Trophoblast cell (in vitro differentiated cells and primary cell): ENCODE data around the gene CLASRP.

Experiments used
- DNase-seq, 2 donors: peaks; one replicate each; pipeline ENCODE4 v3.0.0-alpha.2; 2016
- H2AFZ ChIP-seq: 2 replicates; pipeline ENCODE4 v1.6.1; 2013; ENCODE audit warnings: low read length, moderate library complexity, mild to moderate bottlenecking; ENCODE audit not compliant: insufficient read depth, poor library complexity
- H2AK5ac ChIP-seq: 2 replicates; pipeline ENCODE4 v1.6.1; 2013; ENCODE audit warnings: mild to moderate bottlenecking, low read length
- H2BK120ac ChIP-seq: 2 replicates; pipeline ENCODE4 v1.6.1; 2013; ENCODE audit warnings: low read length, mild to moderate bottlenecking, moderate library complexity; ENCODE audit not compliant: insufficient read depth, poor library complexity
- H2BK12ac ChIP-seq: 2 replicates; pipeline ENCODE4 v1.6.1; 2013; ENCODE audit warnings: mild to moderate bottlenecking, low read length, moderate library complexity
- H2BK5ac ChIP-seq: 2 replicates; pipeline ENCODE4 v1.6.1; 2013; ENCODE audit warnings: low read length, low read depth, moderate library complexity, mild to moderate bottlenecking; ENCODE audit not compliant: poor library complexity
- H3K14ac ChIP-seq: 2 replicates; pipeline ENCODE4 v1.6.1; 2013; ENCODE audit warnings: mild to moderate bottlenecking, low read length
- H3K18ac ChIP-seq: 2 replicates; pipeline ENCODE4 v1.6.1; 2013; ENCODE audit warnings: mild to moderate bottlenecking, low read length
- H3K23ac ChIP-seq: 2 replicates; pipeline ENCODE4 v1.6.1; 2013; ENCODE audit warnings: low read length
- H3K27ac ChIP-seq: 2 replicates; pipeline ENCODE4 v1.5.1; 2013; ENCODE audit warnings: low read depth, mild to moderate bottlenecking, inconsistent platforms, low read length, moderate library complexity
- H3K27me3 ChIP-seq: 2 replicates; pipeline ENCODE4 v1.6.1; 2013; ENCODE audit warnings: inconsistent platforms, mild to moderate bottlenecking, low read length, moderate library complexity; ENCODE audit not compliant: insufficient read depth
- H3K36me3 ChIP-seq, 2 experiments: 1 replicate in 1 of 2; 2 replicates in 1 of 2; pipeline ENCODE4 v1.6.1; 2013; ENCODE audit warnings: low read length in 2 of 2, mild to moderate bottlenecking in 2 of 2, moderate library complexity in 1 of 2; ENCODE audit not compliant: insufficient read depth in 2 of 2, control insufficient read depth in 1 of 2
- H3K4ac ChIP-seq: 2 replicates; pipeline ENCODE4 v1.6.1; 2013; ENCODE audit warnings: low read depth, mild to moderate bottlenecking, low read length, moderate library complexity
- H3K4me1 ChIP-seq, 2 experiments: 1 replicate in 1 of 2; 2 replicates in 1 of 2; pipeline ENCODE4 v1.6.1; 2013; ENCODE audit warnings: low read length in 2 of 2, mild to moderate bottlenecking in 2 of 2, moderate library complexity in 1 of 2; ENCODE audit not compliant: insufficient read depth in 2 of 2, control insufficient read depth in 1 of 2
- H3K4me2 ChIP-seq: 2 replicates; pipeline ENCODE4 v1.6.1; 2013; ENCODE audit warnings: inconsistent platforms, mild to moderate bottlenecking, low read length, moderate library complexity
- H3K4me3 ChIP-seq: 2 replicates; pipeline ENCODE4 v1.5.1; 2013; ENCODE audit warnings: mild to moderate bottlenecking, low read depth, low read length, inconsistent platforms
- H3K79me1 ChIP-seq: one replicate; pipeline ENCODE4 v1.6.1; 2013; ENCODE audit warnings: low read length
- H3K79me2 ChIP-seq: 2 replicates; pipeline ENCODE4 v1.6.1; 2013; ENCODE audit warnings: low read length, mild to moderate bottlenecking; ENCODE audit not compliant: control insufficient read depth, insufficient read depth, poor library complexity
- H3K9ac ChIP-seq: 2 replicates; pipeline ENCODE4 v1.6.1; 2013; ENCODE audit warnings: mild to moderate bottlenecking, low read length
- H3K9me3 ChIP-seq: 2 replicates; pipeline ENCODE4 v1.6.1; 2013; ENCODE audit warnings: low read depth, mild to moderate bottlenecking, control low read depth, inconsistent platforms, low read length; ENCODE audit not compliant: insufficient read depth
- H4K12ac ChIP-seq: 2 replicates; pipeline ENCODE4 v1.6.1; 2013; ENCODE audit warnings: low read depth, mild to moderate bottlenecking, low read length, moderate library complexity
- H4K8ac ChIP-seq: 2 replicates; pipeline ENCODE4 v1.6.1; 2013; ENCODE audit warnings: low read depth, mild to moderate bottlenecking, low read length, moderate library complexity
- H4K91ac ChIP-seq: one replicate; pipeline ENCODE4 v1.6.1; 2013; ENCODE audit warnings: low read depth, mild to moderate bottlenecking, low read length, moderate library complexity
- WGBS: extraction: QIAGEN DNeasy Blood & Tissue Kit; methylation state at CpG from one replicate; pipeline ENCODE4 v1.1.7; 2013; ENCODE audit warnings: missing lambda C conversion rate; ENCODE audit not compliant: insufficient read length, insufficient coverage; ENCODE audit errors: extremely low coverage; 5-methylcytosine and 5-hydroxymethylcytosine counted together

The CLASRP gene

DNA sequence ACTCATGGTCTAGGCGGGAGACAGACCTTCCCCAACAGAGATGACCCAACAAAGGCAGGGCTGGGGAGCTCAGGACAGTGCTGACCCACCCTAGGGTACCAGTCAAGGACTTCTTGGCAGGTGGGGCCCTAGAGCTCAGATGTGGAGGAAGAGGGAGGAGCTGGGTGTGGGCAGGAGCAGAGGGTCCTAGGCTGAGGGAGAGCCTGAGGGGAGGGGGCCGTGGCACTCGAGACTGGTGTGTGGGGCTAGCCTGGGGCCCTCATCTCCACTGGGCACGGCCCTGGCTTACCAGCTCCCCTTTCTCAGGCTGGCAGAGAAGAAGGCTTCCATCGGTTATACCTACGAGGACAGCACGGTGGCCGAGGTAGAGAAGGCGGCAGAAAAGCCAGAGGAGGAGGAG, 18.6 kb downstream of the CLASRP start:
- Histone ChIP-seq H3K27me3 (no peaks in the 10 kb centered on the region), H3K9ac (no peak overlapping the region), H4K91ac (no peak overlapping the region), H3K4me3 (no peak overlapping the region), H3K79me2 (no peaks in the 10 kb centered on the region), H3K23ac (no peak overlapping the region), H3K36me3 (peaks cover 82 to 87% of the 10 kb centered on the region in 2 experiments), H2BK12ac (no peak overlapping the region), H3K4ac (no peak overlapping the region), H3K27ac (no peak overlapping the region), H2AFZ (no peak overlapping the region), H2AK5ac (no peak overlapping the region), H3K4me1 (no peaks in the 10 kb centered on the region), H2BK120ac (no peak overlapping the region), H3K14ac (no peak overlapping the region), H3K18ac (no peak overlapping the region), H3K4me2 (no peak overlapping the region), H3K79me1 (no peaks in the 10 kb centered on the region), H4K8ac (no peak overlapping the region), H3K9me3 (no peaks in the 10 kb centered on the region), H4K12ac (no peak overlapping the region), H2BK5ac (no peak overlapping the region)
- DNase-seq = no peak
- no CpG with 5 or more reads among the region's 9 CpGs for WGBS

- H3K9ac ChIP-seq = no peak overlapping the region
These were observed 19.8 kb downstream of the CLASRP start for GRCh38 chr19:45058622-45059159.

DNA sequence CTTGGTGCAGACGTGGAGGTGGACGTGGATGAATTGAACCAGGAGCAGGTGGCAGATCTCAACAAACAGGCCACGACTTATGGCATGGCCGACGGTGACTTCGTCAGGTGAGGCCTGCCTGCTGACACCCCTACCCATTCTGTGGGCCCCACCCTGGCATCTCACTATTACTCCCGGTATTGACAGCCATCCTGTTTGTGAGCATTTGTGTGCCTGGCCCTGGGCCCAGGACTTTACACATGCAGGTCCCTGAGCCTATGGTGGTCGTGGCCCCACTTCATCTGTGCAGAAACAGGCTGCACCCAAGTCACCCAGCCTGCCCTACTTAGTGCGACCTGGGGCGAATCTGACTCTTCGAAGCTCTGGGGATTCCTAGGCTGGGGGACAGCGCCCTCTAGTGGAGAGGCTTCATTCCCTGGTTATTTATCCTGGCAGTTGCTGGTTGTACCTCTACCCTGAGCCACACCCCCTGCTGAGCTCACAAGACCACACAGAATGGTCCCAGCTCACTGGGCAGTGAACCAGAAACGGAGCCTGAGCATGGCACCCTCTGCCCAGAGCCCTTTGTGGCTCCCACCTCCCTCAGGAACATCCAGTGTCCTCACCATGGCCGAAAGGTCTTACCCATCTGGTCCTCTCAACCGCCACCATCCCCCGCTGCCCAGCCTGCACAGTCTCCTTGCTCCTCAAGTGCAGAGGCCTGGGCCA, 20.6 kb downstream of the CLASRP start:
- H3K4ac ChIP-seq = no peak overlapping the region
- no peak overlapping the region for H4K91ac ChIP-seq
- no CpG with 5 or more reads among the region's 16 CpGs for WGBS
- H3K4me2 ChIP-seq = no peak overlapping the region
- no peak overlapping the region for H3K18ac ChIP-seq
- DNase-seq = peak; percentile 80 to 91
- H3K27me3 ChIP-seq = no peaks in the 10 kb centered on the region
- no peak overlapping the region for H2AK5ac ChIP-seq
- H3K4me3 ChIP-seq = no peak overlapping the region
- H3K79me2 ChIP-seq = no peaks in the 10 kb centered on the region
- no peak overlapping the region for H3K14ac ChIP-seq
- no peak overlapping the region for H3K27ac ChIP-seq
- H4K8ac ChIP-seq = no peak overlapping the region
- no peak overlapping the region for H2BK12ac ChIP-seq
- no peak overlapping the region for H2BK5ac ChIP-seq
- H3K23ac ChIP-seq = no peak overlapping the region
- peaks cover 85 to 86% of the 10 kb centered on the region in 2 experiments for H3K36me3 ChIP-seq
- H2BK120ac ChIP-seq = no peak overlapping the region
- H3K4me1 ChIP-seq = no peaks in the 10 kb centered on the region
- no peaks in the 10 kb centered on the region for H3K79me1 ChIP-seq
- H2AFZ ChIP-seq = no peak overlapping the region
- no peaks in the 10 kb centered on the region for H3K9me3 ChIP-seq
- no peak overlapping the region for H3K9ac ChIP-seq
- H4K12ac ChIP-seq = no peak overlapping the region

More at GRCh38 chr19:45058622-45059159, 19.8 kb downstream of the CLASRP start:
- no peak overlapping the region for H4K8ac ChIP-seq
- no peaks in the 10 kb centered on the region for H3K79me2 ChIP-seq
- no peak overlapping the region for H3K27ac ChIP-seq
- no peak overlapping the region for H3K23ac ChIP-seq
- DNase-seq = no peak
- no peaks in the 10 kb centered on the region for H3K79me1 ChIP-seq
- H3K18ac ChIP-seq = no peak overlapping the region
- no peak overlapping the region for H2AFZ ChIP-seq
- no peaks in the 10 kb centered on the region for H3K9me3 ChIP-seq
- no peak overlapping the region for H2BK5ac ChIP-seq
- peaks cover 83 to 86% of the 10 kb centered on the region in 2 experiments for H3K36me3 ChIP-seq
- H3K4me2 ChIP-seq = no peak overlapping the region
- H2AK5ac ChIP-seq = no peak overlapping the region
- H4K12ac ChIP-seq = no peak overlapping the region
- H3K4me3 ChIP-seq = no peak overlapping the region
- WGBS = 100% methylated on average over 5 of the region's 14 CpGs
- no peaks in the 10 kb centered on the region for H3K4me1 ChIP-seq
- H4K91ac ChIP-seq = no peak overlapping the region
- H3K14ac ChIP-seq = no peak overlapping the region
- H3K27me3 ChIP-seq = no peaks in the 10 kb centered on the region
- H3K4ac ChIP-seq = no peak overlapping the region
- H2BK12ac ChIP-seq = no peak overlapping the region
- no peak overlapping the region for H2BK120ac ChIP-seq

GRCh38 chr19:45061965-45062364, 23.1 kb downstream of the CLASRP start:
- no CpG with 5 or more reads among the region's 4 CpGs for WGBS
- H3K79me2 ChIP-seq = no peaks in the 10 kb centered on the region
- no peak overlapping the region for H3K27ac ChIP-seq
- H3K9ac ChIP-seq = no peak overlapping the region
- H2AK5ac ChIP-seq = no peak overlapping the region
- H3K36me3 ChIP-seq = peaks cover 78 to 81% of the 10 kb centered on the region in 2 experiments
- no peak overlapping the region for H4K91ac ChIP-seq
- no peak overlapping the region for H3K18ac ChIP-seq
- no peak overlapping the region for H2BK120ac ChIP-seq
- no peaks in the 10 kb centered on the region for H3K4me1 ChIP-seq
- H4K12ac ChIP-seq = no peak overlapping the region
- H2AFZ ChIP-seq = no peak overlapping the region
- no peaks in the 10 kb centered on the region for H3K79me1 ChIP-seq
- no peak overlapping the region for H4K8ac ChIP-seq
- no peak overlapping the region for H2BK5ac ChIP-seq
- no peak overlapping the region for H3K4me2 ChIP-seq
- no peak overlapping the region for H3K4me3 ChIP-seq
- H2BK12ac ChIP-seq = no peak overlapping the region
- no peak overlapping the region for H3K23ac ChIP-seq
- no peak overlapping the region for H3K14ac ChIP-seq
- DNase-seq = no peak
- no peaks in the 10 kb centered on the region for H3K9me3 ChIP-seq
- H3K27me3 ChIP-seq = no peaks in the 10 kb centered on the region
- H3K4ac ChIP-seq = no peak overlapping the region
